Endothelial cell of umbilical vein (primary cell): Measurements from ENCODE around the gene PIK3CB.

ENCODE experiments used
- POLR2A ChIP-seq: IDR thresholded peaks from 2 replicates; pipeline ENCODE4 v1.6.1; 2012; ENCODE audit warnings: low read depth, mild to moderate bottlenecking, control low read depth, low read length
- POLR2AphosphoS5 ChIP-seq: IDR thresholded peaks from 2 replicates; pipeline ENCODE4 v1.6.1; 2012; ENCODE audit warnings: low read depth, mild to moderate bottlenecking, control low read depth, low read length, moderate library complexity; ENCODE audit not compliant: insufficient read depth
- TF ChIP-seq, protein P1 (sequence below), 2 donors: IDR thresholded peaks; 1 replicate in 1 of 2; 2 replicates in 1 of 2; pipeline ENCODE4 v1.5.1; 2011; ENCODE audit warnings: low read length in 2 of 2, mild to moderate bottlenecking in 2 of 2, moderate library complexity in 2 of 2, control low read depth in 1 of 2, inconsistent platforms in 1 of 2, low read depth in 1 of 2; ENCODE audit not compliant: insufficient read depth in 1 of 2; ENCODE audit errors: extremely low read depth in 1 of 2

GRCh38 chr3:138809500-138810256 lies 25.1 kb downstream of the PIK3CB start:
- no peak for TF ChIP-seq POLR2A
- TF ChIP-seq, protein P1, sequence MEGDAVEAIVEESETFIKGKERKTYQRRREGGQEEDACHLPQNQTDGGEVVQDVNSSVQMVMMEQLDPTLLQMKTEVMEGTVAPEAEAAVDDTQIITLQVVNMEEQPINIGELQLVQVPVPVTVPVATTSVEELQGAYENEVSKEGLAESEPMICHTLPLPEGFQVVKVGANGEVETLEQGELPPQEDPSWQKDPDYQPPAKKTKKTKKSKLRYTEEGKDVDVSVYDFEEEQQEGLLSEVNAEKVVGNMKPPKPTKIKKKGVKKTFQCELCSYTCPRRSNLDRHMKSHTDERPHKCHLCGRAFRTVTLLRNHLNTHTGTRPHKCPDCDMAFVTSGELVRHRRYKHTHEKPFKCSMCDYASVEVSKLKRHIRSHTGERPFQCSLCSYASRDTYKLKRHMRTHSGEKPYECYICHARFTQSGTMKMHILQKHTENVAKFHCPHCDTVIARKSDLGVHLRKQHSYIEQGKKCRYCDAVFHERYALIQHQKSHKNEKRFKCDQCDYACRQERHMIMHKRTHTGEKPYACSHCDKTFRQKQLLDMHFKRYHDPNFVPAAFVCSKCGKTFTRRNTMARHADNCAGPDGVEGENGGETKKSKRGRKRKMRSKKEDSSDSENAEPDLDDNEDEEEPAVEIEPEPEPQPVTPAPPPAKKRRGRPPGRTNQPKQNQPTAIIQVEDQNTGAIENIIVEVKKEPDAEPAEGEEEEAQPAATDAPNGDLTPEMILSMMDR (IDR thresholded peaks at IDR 0.05; ENCODE audit: extremely low read depth in 1 of 2, insufficient read depth in 1 of 2, low read depth in 1 of 2, low read length in 2 of 2): no peak
- TF ChIP-seq POLR2AphosphoS5: no peak
